Osteoblast (primary cell): ENCODE data around the gene WNK1. TPM values are rescaled to one million over a fixed set of nuclear protein-coding genes. Genes with fewer than 3 reads are reported as not detected.

ENCODE experiments used
- DNase-seq: peaks from one replicate; pipeline ENCODE4 v3.0.0; 2011; ENCODE audit warnings: low spot score, mixed read lengths; ENCODE audit not compliant: insufficient read length; ENCODE audit errors: missing footprints
- H2AFZ ChIP-seq: 2 replicates; pipeline ENCODE4 v1.6.0; 2011; ENCODE audit warnings: mild to moderate bottlenecking, low read length
- H3K27ac ChIP-seq: 2 replicates; pipeline ENCODE4 v1.5.1; 2011; ENCODE audit warnings: mild to moderate bottlenecking, low read depth, low read length, moderate library complexity
- H3K27me3 ChIP-seq: 2 replicates; pipeline ENCODE4 v1.6.0; 2012; ENCODE audit warnings: mild to moderate bottlenecking, control low read depth, inconsistent platforms, low read length, moderate library complexity; ENCODE audit not compliant: insufficient read depth
- H3K36me3 ChIP-seq: 2 replicates; pipeline ENCODE4 v1.5.1; 2011; ENCODE audit warnings: mild to moderate bottlenecking, low read length, control low read depth, moderate library complexity; ENCODE audit not compliant: insufficient read depth
- H3K4me1 ChIP-seq: 2 replicates; pipeline ENCODE4 v1.5.1; 2011; ENCODE audit warnings: mild to moderate bottlenecking, low read length, control low read depth, moderate library complexity; ENCODE audit not compliant: insufficient read depth
- H3K4me2 ChIP-seq: 2 replicates; pipeline ENCODE4 v1.6.0; 2011; ENCODE audit warnings: mild to moderate bottlenecking, low read length; ENCODE audit not compliant: insufficient read depth
- H3K4me3 ChIP-seq: fragments of 200-600 bp; sonication (generic); 3 replicates; pipeline ENCODE4 v1.5.1; 2012; ENCODE audit warnings: mild to moderate bottlenecking, low read length, inconsistent platforms; ENCODE audit not compliant: insufficient read depth
- H3K79me2 ChIP-seq: 2 replicates; pipeline ENCODE4 v1.6.0; 2012; ENCODE audit warnings: mild to moderate bottlenecking, low read length, control low read depth, inconsistent platforms; ENCODE audit not compliant: insufficient read depth
- H3K9me3 ChIP-seq: 2 replicates; pipeline ENCODE4 v1.5.1; 2011; ENCODE audit warnings: low read depth, low read length, control low read depth
- H4K20me1 ChIP-seq: 2 replicates; pipeline ENCODE4 v1.6.0; 2012; ENCODE audit warnings: mild to moderate bottlenecking, low read length, control low read depth; ENCODE audit not compliant: insufficient read depth
- CTCF ChIP-seq: IDR thresholded peaks from 2 replicates; pipeline ENCODE4 v1.5.1; 2011; ENCODE audit warnings: mild to moderate bottlenecking, low read depth, low read length, moderate library complexity; ENCODE audit errors: extremely low read depth
- total RNA-seq: library from RNA; depleted of rRNA; stranded (reverse); fragments of >200 nt; gene quantifications from 2 replicates; pipeline ENCODE4 v1.2.3, GENCODE V29; 2012

Gene WNK1
- total RNA-seq, 1 donor, result 110 TPM

GRCh38 chr12:712172-712863 is 40.1 kb upstream of the WNK1 start:
- H3K27me3 ChIP-seq, result no peaks in the 10 kb centered on the region
- peak; percentile 73 for DNase-seq
- no peak for TF ChIP-seq CTCF
- H3K27ac ChIP-seq, result no peak overlapping the region
- peak overlapping the region; percentile 65 for H3K4me2 ChIP-seq
- no peaks in the 10 kb centered on the region for H3K79me2 ChIP-seq
- peaks cover 6% of the 10 kb centered on the region for H3K4me1 ChIP-seq
- H4K20me1 ChIP-seq, result no peaks in the 10 kb centered on the region
- H3K36me3 ChIP-seq, result no peaks in the 10 kb centered on the region
- H2AFZ ChIP-seq, result peak overlapping the region; percentile 81
- no peaks in the 10 kb centered on the region for H3K9me3 ChIP-seq
- peak overlapping the region; percentile 21 for H3K4me3 ChIP-seq

- Histone ChIP-seq H3K4me1 (peaks cover 6% of the 10 kb centered on the region), H2AFZ (no peak overlapping the region), H3K4me3 (no peak overlapping the region), H3K4me2 (no peak overlapping the region), H3K27ac (no peak overlapping the region), H3K27me3 (no peaks in the 10 kb centered on the region), H4K20me1 (no peaks in the 10 kb centered on the region), H3K9me3 (no peaks in the 10 kb centered on the region), H3K36me3 (no peaks in the 10 kb centered on the region), H3K79me2 (no peaks in the 10 kb centered on the region)
- TF ChIP-seq CTCF, result no peak
- no peak for DNase-seq
Observed at GRCh38 chr12:713281-713875, 39.0 kb upstream of the WNK1 start.

- no peaks in the 10 kb centered on the region for H3K27me3 ChIP-seq
- H3K9me3 ChIP-seq, result no peaks in the 10 kb centered on the region
- DNase-seq, result no peak
- H3K4me1 ChIP-seq, result peaks cover 6% of the 10 kb centered on the region
- no peak overlapping the region for H3K27ac ChIP-seq
- H2AFZ ChIP-seq, result no peak overlapping the region
- no peak overlapping the region for H3K4me2 ChIP-seq
- no peaks in the 10 kb centered on the region for H3K79me2 ChIP-seq
- H4K20me1 ChIP-seq, result no peaks in the 10 kb centered on the region
- no peak overlapping the region for H3K4me3 ChIP-seq
- no peak for TF ChIP-seq CTCF
- no peaks in the 10 kb centered on the region for H3K36me3 ChIP-seq
Observed at GRCh38 chr12:716506-716905, 35.9 kb upstream of the WNK1 start.

- TF ChIP-seq CTCF, result no peak
- Histone ChIP-seq H2AFZ (peak overlapping the region; percentile 86), H3K4me2 (no peak overlapping the region), H4K20me1 (no peaks in the 10 kb centered on the region), H3K9me3 (no peaks in the 10 kb centered on the region), H3K27ac (no peak overlapping the region), H3K4me3 (no peak overlapping the region), H3K36me3 (no peaks in the 10 kb centered on the region), H3K4me1 (no peaks in the 10 kb centered on the region), H3K79me2 (no peaks in the 10 kb centered on the region), H3K27me3 (no peaks in the 10 kb centered on the region)
- peak; percentile 48 for DNase-seq
Observed at GRCh38 chr12:718756-719102, 33.6 kb upstream of the WNK1 start.
